ENCODE results near the gene ZNF324.
"Not testable (repeated sequence)": the region's sequence is repeated elsewhere in the genome, so short reads cannot be mapped to it uniquely, and the experiment has no call there.

ZNF324 gene

DNA sequence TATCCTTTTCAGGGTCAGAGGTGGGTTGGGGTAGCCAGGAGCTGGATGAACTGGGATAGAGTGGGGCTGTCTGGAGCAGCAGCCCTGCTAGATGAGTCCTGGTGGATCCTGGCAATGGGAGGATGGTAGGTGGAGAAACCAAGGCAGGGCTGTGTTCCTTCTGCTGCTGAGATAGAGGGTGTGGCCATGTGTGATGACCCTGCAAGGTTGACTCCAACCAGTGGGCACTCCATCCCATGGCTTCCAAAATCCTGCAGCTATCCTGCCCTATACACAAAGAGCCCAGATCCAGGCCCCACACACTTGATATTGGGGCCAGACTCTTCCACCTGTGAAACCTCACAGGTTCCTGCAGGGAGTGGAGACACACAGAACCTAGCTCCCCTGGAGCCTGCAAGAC lies 6.9 kb downstream of the ZNF324 start:
- no peak for DNase-seq

DNA sequence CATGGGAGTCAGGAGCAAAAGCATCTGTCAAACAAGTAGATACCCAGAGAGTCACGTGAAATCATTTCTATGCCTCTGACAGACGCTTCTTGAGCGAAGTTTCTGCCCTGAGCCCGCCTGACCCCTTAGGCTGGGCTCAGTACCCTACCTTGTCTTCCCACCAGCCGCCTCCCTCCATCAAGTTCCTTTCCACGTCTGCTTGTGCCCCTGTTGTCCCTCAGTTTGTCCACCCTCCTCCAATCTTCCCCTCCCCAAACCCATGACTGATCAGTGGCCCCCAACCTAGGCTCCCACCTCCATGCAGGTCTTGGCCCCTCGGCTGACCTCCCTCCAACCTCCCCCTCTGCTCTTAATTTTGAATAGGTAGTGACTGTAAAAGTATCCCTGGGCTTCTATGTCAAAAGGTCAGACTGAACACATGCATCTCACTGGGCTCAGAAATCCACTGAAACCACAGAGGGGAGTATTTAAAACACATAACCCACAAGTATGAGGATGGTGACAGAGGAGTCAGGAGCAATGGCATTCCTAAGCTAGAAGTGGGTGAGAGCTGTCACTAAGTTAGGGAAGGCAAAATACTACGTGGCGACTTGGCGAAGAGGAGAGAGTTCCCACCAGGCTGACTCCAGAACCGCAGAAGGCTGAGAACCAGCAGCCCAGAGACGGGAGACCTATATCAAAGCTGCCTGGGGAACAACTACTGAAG lies 7.6 kb downstream of the ZNF324 start:
- DNase-seq, result no peak

DNA sequence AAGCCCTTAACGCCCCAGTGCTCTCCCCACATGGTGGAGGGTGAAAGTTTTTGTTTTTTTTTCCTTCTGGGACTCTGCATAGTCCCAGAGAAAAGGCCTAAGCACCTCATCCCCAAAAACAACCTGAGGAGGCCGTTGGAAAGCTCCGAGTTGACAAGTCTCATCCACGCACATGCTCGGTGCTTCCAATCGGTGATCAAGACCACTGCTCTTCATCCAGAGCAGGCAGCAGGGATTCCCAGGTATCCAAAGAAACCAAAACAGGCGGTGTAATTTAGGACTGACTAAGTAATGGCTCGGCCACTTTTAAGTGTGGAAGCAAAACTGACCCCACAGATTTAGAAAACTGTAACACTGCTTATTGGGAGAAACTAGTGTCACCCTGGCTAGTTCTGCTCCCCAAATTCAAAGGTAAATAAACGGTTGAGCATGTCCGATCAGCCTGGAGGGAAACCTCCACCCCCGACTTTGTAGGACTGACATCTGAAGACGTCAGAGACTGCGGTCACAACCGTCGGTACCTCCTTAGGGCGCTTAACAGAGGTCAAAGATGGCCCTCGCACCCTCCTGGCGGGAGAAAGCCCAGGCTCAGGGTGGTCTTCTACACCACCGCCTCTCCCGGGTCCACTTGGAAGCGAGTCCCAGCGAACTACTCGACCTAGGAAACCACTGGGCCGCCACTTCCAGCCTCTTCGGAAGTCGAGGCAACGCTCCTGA lies 8.3 kb downstream of the ZNF324 start:
- DNase-seq, result no peak

DNA sequence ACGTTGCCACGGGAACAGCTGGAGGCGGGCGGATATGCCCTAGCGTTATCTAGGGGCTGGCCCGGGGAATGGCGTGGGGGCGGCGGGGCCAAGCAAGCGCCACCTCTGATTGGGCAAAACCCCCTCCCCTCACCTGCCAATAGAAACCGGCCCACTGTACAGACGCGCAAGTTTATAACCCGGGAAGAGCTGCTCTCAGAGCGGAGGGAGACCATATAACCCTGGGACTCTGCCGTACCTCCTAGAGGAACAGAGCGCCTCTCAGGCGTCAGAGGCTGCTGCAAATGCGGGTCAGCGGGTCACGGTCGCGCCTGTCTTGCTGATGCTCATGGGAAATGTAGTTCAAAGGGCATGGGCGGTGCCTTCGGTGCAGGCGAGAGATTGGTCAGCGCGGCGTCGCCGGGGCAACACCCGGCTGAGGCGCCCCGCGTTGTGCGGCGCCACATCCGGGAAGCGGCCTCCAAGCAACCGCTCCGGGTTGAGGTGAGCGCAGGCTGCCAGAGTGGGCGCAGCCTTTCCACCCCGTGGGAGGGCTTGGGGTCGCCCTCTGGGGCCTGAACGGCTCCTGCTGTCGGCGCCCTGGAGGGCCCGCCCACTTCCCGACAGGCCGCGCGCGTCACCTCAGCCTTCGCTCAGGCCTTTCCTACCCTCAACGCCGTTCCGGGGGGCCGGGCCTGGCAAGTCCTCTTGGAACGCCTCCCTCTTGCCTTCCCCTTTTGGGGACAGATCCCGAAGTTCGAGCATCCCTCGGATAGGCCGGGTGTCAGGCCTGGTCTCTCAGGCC lies 9.0 kb downstream of the ZNF324 start, which contains the start of gene ZNF446:
ZNF446 (plus strand) TSS at position 639 of the 784 bp plus-strand sequence. CDS start 867 bp downstream, outside the sequence.
- peak; percentile 87 to 89 for DNase-seq

DNA sequence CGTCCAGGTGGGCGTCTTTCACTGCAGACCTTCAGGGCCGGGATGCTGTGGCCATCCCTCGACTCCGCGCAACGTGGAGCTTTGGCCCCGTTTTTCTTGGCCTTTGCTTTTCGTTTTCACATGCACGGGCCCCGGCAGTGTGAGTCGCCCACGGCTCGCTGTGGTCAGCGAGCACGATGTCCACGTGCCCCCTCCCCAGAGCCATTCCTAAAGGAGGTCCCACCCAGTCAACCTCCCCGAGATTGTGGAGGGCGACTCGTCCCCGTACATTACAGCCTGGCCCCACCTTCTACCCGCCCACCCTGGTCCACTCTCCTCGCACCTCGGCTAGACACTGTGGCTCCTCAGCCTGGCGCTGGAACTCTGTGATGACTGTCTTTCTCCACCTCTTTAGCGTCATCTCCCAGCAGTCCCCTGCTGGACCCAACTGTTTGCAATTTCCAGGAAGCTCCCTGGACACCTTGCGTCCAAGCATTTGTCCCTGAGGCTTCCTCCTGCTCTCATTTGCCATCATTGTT lies 9.7 kb downstream of the ZNF324 start:
- no peak for DNase-seq

DNA sequence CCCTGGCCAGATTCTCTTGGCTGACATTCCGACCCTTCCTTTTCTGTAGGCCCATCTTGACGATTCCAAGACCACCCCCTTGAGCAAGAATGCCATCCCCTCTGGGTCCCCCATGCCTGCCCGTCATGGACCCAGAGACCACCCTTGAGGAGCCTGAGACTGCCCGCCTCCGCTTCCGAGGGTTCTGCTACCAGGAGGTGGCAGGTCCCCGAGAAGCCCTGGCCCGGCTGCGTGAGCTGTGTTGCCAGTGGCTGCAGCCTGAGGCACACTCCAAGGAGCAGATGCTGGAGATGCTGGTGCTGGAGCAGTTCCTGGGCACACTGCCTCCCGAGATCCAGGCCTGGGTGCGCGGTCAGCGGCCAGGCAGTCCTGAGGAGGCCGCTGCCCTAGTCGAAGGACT lies 10.2 kb downstream of the ZNF324 start:
- no peak for DNase-seq

DNA sequence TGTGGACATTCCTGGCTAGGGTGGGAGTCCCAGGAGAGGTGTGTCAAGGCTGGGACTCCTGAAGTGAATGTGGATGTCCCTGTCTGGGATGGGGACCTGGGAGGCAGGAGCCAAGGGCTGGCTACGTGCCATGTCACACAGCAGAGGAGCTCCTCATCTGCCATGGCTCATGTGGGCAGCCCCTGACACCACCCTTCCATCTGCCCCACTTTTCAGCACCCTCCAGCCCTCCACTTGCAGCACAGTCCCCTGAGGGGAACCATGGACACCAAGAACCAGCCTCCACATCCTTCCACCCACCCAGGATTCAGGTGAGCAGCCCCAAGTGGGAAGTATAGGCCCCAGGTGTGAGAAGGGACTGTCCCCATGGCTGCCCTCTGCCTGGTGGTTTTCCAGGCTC lies 11.0 kb downstream of the ZNF324 start:
- no peak for DNase-seq

DNA sequence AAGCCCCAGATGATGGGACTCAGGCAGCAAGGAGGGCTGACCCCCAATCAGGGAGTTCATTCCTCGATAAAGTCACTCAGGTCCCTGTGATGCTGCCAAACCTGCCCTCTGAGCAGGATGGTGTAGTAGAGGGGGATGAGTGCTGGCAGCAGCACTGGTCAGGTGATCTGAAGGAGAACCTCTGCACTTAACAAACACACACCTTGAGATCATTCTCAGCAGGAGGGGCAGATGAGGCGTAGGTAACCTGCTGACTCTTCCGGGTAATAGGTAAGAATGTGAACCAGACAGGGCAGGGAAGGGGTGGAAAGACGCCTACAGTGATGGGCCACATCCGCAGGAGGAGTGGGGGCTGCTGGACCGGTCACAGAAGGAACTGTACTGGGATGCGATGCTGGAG lies 12.4 kb downstream of the ZNF324 start:
- no peak for DNase-seq

DNA sequence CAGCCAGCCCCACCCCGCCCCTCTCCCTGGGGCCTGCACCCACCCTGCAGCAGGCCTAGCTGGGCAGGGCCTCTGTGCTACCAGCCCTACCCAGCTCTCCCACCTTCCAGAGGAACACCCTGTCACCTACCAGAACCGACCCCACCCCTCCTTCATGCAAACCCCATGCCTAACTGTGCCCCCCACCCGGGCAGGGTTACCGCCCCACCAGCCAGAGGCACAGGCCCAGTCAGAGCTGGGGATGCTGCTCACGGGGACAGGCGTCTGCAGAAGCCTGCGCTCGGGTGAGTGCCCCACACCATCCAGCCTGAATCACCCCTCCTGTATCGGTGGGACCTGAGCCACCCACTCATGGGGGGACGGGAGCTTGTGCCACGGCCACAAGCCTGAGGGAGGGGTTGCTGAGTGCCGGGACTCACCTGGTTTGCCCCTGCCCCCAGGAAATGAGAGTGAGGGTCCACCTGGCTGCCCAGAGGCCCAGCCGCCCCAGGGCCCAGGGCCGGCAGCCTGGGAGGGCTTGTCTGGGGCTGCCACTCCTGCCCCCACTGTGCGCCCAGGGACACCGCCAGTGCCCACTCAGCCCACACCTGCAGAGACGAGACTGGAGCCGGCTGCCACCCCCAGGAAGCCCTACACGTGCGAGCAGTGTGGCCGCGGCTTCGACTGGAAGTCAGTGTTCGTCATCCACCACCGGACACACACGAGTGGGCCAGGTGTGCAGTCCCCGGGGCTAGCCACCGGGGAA lies 13.0 kb downstream of the ZNF324 start:
- no peak for DNase-seq

DNA sequence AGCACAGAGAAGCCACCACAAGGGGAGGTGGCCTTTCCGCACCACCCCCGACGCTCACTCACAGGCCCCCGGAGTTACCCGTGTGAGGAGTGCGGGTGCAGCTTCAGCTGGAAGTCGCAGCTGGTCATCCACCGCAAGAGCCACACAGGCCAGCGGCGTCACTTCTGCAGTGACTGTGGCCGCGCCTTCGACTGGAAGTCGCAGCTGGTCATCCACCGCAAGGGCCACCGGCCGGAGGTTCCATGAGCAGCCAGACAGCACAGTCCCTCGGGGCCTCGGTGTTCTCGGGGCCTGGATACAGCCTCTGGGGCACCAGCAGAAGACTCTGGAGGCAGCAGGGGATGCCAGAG lies 13.6 kb downstream of the ZNF324 start:
- DNase-seq, result no peak

DNA sequence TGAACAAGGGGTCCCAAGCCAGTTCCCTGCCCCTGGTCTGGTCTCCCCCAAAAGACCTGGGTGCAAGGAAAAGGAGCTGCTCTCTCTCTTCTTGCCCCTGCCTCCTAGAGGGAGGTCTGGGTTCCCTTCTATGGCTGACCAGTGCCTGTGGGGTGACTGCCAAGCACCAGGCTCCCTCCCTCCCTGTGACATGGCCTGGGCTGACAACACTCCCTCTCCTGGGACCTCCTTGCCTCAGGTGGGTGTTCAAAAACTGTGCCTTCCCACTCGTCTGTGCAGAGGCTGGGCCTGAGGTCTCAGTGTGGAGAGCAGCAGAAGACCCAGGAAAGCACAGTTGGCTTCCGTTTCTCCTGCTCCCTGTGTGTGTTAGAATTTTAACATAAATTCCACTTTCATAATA lies 14.0 kb downstream of the ZNF324 start:
- DNase-seq, result no peak

DNA sequence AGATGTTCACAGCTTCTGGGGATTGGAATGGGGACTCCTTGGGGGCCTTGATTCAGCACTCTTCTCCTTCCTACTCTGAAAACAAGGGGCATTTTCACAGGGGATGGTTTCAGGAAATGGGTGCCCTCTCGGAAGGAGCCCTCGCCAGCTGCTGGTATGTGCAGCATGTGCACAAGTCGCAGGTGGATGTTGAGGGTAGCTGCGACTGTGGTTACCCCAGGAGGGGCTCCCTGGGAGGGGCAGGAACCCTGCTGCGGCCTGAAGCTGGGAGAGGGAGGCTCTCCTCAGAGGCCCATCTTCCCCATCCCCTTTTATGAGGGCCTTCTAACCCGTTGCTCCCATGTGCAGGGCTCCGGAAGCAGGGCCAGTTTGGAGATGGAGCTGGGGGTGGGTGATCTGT lies 15.5 kb downstream of the ZNF324 start:
- DNase-seq, result no peak

DNA sequence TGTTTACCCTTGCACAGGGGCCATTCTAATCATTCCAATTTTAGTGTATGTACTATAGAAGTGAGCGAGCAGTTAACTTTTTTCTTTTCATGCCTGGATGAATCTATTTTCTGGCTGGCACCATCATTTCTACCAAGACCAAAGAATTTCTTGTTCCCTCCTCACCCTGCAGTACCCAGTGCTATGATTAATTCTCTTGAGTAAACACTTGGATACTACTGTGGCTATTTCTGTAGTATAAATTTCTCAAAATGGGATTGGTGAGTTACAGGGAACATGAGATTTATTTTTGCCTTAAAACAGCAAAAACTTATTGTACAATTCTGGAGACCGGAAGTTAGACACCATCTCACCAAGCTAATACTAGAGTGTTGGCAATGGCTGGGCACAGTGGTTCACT lies 16.9 kb downstream of the ZNF324 start:
- no peak for DNase-seq

DNA sequence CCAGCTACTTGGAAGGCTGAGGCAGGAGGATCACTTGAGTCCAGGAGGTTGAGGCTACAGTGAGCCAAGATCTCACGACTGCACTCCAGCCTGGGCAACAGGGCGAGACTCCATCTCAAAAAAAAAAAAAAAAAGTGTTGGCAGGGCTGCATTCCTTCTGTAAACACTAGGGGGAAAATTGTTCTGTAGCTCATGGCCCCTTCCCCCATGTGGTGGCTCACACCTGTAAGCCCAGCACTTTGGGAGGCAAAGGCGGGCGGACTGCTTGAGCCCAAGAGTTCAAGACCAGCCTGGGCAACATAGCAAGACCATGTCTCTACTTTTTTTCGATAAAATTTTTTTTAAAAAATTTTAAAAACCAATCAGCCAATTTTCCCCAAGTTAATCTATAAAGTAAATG lies 17.5 kb downstream of the ZNF324 start:
- not testable (repeated sequence) for DNase-seq

DNA sequence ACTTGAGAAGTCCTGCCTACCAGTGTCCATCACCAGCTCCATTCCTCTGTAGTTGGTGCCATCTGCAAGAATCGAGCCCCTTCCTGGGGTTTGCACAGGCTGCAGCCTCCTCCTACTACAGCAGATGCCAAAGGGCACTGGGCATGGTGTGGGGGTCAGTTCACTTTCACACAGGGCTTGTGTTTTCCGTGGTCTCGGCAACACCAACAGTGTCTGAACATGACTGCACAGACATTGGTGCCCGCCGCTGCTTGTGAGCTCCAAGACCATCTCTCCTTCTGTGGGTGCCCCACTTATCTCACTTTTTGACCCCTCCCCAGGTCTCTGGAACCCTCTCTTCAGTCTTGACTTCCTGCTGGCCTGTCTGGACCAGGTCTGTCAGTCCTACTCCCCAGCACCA lies 24.5 kb downstream of the ZNF324 start:
- DNase-seq, result no peak

DNA sequence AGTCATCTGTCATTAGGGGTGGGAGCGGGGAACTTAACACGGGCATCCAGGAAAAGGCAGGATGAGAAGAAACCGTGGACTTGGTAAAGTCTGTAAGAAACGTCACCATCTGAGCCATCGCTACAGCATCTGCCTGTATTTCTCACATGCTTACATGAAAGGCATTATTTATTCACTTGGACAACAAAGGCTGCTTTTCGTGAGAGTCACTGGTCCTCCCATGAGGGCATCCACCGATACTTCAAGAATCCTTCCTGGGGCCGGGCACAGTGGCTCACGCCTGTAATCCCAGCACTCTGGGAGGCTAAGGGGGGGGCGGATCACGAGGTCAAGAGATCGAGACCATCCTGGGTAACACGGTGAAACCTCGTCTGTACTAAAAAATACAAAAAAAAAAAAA lies 25.4 kb downstream of the ZNF324 start:
- no peak for DNase-seq

DNA sequence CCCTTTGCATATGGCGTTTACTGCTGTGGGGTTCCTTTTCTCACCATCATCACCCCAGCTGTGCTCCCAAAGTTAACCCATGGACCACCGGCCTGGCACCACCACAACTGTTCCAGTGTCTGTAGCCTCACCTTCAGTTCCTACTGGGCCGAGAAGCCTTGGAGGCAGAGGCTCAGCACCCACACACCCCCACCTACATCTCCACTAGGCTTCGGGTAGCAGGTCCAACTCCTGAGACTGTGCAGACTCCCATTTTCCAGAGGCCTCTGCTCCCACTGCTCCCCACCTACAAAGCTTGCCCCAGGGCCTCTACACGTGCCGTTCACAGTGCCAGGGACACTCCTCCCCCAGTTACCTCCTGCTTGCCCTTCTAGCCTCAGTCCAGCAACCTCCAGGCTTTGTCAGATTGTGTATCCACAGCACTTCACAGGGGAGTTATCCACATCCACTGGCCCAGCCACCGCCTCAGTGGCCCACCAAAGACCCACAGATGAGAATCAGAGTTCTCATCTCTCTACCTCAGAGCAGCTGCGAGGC lies 30.8 kb downstream of the ZNF324 start:
- DNase-seq, result no peak

DNA sequence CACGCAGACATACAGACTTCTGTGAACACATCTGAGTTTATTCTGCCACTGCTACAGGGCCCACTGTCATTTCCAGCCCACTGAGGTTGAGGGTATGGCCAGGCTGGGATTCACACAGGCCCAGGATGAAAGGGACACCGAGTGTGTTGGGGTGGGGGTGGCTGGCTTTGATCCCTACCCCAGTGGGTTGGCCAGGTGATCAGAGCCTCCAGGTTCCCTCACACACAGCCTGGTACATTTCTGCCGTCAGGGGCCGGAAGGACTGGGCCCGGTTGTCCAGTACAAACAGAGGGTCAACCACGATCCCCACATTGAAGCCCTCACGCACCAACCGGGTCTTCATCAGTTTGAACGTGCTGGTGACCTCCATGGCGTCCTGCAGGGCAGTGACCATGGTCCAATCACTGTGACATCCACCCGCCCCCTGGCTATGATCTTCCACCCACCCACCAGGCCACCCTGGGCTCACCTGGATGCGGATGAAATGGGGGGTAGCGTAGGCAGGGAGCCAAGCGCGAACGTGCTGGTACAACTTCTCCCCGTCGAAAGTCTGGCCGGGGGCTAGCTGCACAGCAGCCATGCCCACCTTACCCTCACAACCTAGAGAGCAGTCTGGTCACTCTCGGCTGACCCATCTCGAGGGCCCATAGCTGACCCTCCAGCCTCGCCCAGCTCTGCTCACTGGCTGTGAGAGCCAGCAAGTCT lies 31.6 kb downstream of the ZNF324 start:
- no peak for DNase-seq

DNA sequence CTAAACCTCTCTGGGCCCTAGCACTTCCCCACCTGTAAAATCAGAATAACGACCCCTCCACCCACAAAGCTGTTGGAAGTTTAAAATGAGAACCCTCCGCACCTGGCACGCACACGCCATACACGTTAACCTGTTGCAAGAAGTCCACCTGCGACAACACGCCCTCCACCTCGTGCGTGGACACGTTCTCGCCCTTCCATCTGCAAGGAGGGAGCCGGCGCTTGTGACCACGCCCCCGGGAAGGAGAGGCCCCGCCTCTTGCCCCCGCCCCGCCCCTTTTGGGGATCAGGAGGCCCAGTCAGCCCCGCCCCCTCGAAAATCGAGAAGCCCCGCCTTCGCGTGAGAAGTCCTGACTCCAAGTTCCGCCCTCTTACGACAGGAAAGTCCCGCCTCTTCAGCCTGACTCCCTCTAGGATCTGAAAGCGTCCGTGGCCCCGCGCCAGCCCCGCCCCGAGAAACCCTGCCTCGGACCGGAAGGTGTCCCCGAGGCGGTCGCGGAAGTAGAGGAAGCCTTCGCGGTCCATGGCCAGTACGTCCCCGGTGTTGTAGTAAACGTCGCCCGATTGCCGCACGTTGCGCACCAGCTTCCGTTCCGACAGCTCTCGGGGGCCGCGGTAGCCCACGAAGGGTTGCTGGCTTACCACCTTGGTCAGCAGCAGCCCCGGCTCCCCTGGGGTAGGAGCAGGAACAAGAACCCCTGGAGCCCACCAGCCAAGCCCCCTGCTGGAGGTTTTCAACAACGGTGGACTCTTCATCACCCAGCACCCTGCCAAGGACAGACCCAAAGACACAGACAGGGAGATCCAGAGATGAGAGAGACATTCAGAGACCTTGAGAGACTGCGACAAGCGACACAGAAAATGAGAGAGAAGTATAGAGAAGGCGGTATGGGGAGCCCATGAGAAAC lies 32.4 kb downstream of the ZNF324 start:
- DNase-seq, result peak; percentile 99 to 100

DNA sequence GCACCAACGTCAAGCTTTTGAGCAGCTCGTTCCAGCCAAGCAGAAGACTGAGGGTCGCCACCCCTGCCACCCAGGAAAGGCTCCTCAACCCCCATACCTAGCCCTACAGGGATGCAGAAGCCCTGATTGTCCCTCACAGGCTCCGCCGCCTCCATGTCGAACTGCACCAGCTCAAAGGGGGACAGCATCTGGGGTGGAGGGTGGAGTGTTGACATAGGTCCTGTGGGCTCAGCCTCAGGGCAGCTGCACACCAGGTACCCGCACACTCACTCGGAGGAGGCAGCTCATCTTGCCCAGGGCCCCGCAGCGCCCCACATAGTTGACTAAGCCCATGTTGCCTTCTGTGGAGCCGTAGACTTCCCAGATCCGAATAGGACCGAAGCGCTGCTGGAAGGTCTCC lies 33.4 kb downstream of the ZNF324 start:
- no peak for DNase-seq

Data from stimulated activated CD4-positive, alpha-beta T cell treated with anti-CD3 and anti-CD28 coated beads, Interleukin-2, amount 100 ng/mL, for 48 hours (primary cell).